Natural killer cell (primary cell): ENCODE results near the gene ENGASE. TPM values are rescaled to one million over a fixed set of nuclear protein-coding genes. Genes with fewer than 3 reads are reported as not detected.

ENCODE experiments used
- ATAC-seq, 3 donors: fragments of 150-1000 bp in 2 of 3; fragments of 200-7000 bp in 1 of 3; cut with Tn5 transposase; 1 replicate in 1 of 3; 2 replicates in 2 of 3; pipeline ENCODE4 v1.10.0; 2021; ENCODE audit warnings: mild to moderate bottlenecking in 2 of 3, moderate library complexity in 2 of 3
- DNase-seq, 2 donors: peaks; one replicate each; pipeline versions ENCODE4 v3.0.0 to v3.0.0-alpha.2; 2013 to 2021; ENCODE audit warnings: mixed read lengths in 1 of 2
- H3K27ac ChIP-seq: one replicate; pipeline ENCODE4 v1.5.1; 2013; ENCODE audit warnings: mild to moderate bottlenecking, low read length
- H3K27me3 ChIP-seq: one replicate; pipeline ENCODE4 v1.6.1; 2013; ENCODE audit warnings: low read length; ENCODE audit not compliant: control insufficient read depth, insufficient read depth
- H3K36me3 ChIP-seq: one replicate; pipeline ENCODE4 v1.6.1; 2013; ENCODE audit warnings: low read length; ENCODE audit not compliant: control insufficient read depth, insufficient read depth
- H3K4me1 ChIP-seq: one replicate; pipeline ENCODE4 v1.6.1; 2013; ENCODE audit warnings: low read length; ENCODE audit not compliant: control insufficient read depth, insufficient read depth
- H3K4me3 ChIP-seq: one replicate; pipeline ENCODE4 v1.5.1; 2013; ENCODE audit warnings: low read length
- H3K9me3 ChIP-seq: one replicate; pipeline ENCODE4 v1.6.1; 2013; ENCODE audit warnings: low read length; ENCODE audit not compliant: control insufficient read depth, insufficient read depth
- H3K27ac Mint-ChIP-seq, 2 donors: one replicate each; pipeline ENCODE4 v1.8.0; 2022; ENCODE audit warnings: mild to moderate bottlenecking in 2 of 2, mixed read lengths in 2 of 2, moderate library complexity in 1 of 2
- H3K27me3 Mint-ChIP-seq, 2 donors: one replicate each; pipeline ENCODE4 v1.8.0; 2022; ENCODE audit warnings: low read depth in 2 of 2, mixed read lengths in 2 of 2
- H3K36me3 Mint-ChIP-seq: one replicate; pipeline ENCODE4 v1.8.0; 2022; ENCODE audit warnings: mixed read lengths
- H3K4me1 Mint-ChIP-seq, 2 donors: one replicate each; pipeline ENCODE4 v1.8.0; 2022; ENCODE audit warnings: mixed read lengths in 2 of 2
- H3K4me3 Mint-ChIP-seq: one replicate; pipeline ENCODE4 v1.8.0; 2022; ENCODE audit warnings: mild to moderate bottlenecking, moderate library complexity, mixed read lengths
- H3K9me3 Mint-ChIP-seq, 2 donors: one replicate each; pipeline ENCODE4 v1.8.0; 2022; ENCODE audit warnings: mixed read lengths in 2 of 2
- WGBS: methylation state at CpG from one replicate; pipeline ENCODE4 v1.1.7; 2013; ENCODE audit warnings: missing lambda C conversion rate; ENCODE audit not compliant: insufficient coverage; 5-methylcytosine and 5-hydroxymethylcytosine counted together
- intact Hi-C: fragments of 100-400 bp; cut with micrococcal nuclease; formaldehyde crosslinking; loops from one replicate; pipeline ENCODE4 v1.14.2; 2022
- total RNA-seq, 4 donors: library from RNA; stranded (reverse); fragments of 120-200 nt in 1 of 4; gene quantifications; one replicate each; pipeline versions ENCODE4 v1.2.3 to v1.2.4, GENCODE V29; 2013 to 2022
- TF ChIP-seq, protein P1 (sequence below): fragments of 200-600 bp; IDR thresholded peaks from one replicate; pipeline ENCODE4 v1.8.0; 2022; ENCODE audit warnings: antibody characterized with exemption

ENGASE gene
- total RNA-seq, 3 donors from 2014 or later (not counting 1 experiment from before 2014, with no cell fraction given), result 56.0 to 86.4 (median 56.9) TPM

DNA sequence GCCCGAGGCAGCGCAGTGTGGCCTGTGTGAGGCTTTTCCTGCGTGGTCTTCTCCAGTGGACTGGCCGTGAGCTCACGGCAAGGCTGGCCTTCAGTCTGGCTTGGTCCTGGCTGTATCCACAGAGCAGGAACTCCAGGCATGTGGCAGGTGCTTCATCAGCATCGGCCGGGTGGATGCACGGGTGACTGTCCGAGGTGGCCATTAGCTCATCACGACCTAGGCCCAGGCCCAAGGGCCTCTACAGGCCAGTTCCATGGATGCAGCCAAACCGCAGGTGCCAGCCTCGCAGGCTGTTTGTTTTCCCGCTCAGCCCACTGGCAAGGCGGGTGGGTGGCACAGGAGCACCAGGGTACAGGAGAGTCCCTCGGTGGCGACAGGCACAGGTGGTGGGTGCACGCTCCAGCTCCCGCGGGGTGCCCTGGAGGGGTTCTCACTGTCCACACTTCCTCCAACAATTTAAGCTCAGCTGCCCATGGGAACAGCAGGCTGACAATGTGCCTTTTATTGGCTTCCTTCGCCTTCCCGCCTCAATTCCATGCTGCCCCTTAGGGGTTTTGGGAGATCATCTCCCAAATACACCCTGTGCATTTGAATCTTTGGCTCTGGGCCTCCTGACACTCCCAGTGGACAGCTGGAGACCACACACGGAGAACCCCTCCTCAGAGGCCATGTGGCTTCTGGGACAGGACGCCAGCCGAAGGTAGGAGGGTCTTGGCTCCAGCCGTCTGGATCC lies 33.0 kb downstream of the ENGASE start:
- Histone ChIP-seq H3K27me3 (no peaks in the 10 kb centered on the region), H3K4me1 (no peaks in the 10 kb centered on the region), H3K36me3 (no peaks in the 10 kb centered on the region), H3K9me3 (no peaks in the 10 kb centered on the region), H3K27ac (no peak overlapping the region), H3K4me3 (no peak overlapping the region)
- no peaks in the 10 kb centered on the region for H3K36me3 Mint-ChIP-seq
- TF ChIP-seq, protein P1, sequence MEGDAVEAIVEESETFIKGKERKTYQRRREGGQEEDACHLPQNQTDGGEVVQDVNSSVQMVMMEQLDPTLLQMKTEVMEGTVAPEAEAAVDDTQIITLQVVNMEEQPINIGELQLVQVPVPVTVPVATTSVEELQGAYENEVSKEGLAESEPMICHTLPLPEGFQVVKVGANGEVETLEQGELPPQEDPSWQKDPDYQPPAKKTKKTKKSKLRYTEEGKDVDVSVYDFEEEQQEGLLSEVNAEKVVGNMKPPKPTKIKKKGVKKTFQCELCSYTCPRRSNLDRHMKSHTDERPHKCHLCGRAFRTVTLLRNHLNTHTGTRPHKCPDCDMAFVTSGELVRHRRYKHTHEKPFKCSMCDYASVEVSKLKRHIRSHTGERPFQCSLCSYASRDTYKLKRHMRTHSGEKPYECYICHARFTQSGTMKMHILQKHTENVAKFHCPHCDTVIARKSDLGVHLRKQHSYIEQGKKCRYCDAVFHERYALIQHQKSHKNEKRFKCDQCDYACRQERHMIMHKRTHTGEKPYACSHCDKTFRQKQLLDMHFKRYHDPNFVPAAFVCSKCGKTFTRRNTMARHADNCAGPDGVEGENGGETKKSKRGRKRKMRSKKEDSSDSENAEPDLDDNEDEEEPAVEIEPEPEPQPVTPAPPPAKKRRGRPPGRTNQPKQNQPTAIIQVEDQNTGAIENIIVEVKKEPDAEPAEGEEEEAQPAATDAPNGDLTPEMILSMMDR, result no peak
- H3K27ac Mint-ChIP-seq, result no peak overlapping the region
- no peaks in the 10 kb centered on the region for H3K9me3 Mint-ChIP-seq
- H3K4me3 Mint-ChIP-seq, result no peak overlapping the region
- peaks cover 0 to 4% of the 10 kb centered on the region in 2 donors for H3K27me3 Mint-ChIP-seq
- DNase-seq, result no peak
- no peak for ATAC-seq
- intact Hi-C loops, result no loop called here
- H3K4me1 Mint-ChIP-seq, result peaks cover 0 to 4% of the 10 kb centered on the region in 2 donors
- 87% methylated on average over 25 of the region's 25 CpGs for WGBS

DNA sequence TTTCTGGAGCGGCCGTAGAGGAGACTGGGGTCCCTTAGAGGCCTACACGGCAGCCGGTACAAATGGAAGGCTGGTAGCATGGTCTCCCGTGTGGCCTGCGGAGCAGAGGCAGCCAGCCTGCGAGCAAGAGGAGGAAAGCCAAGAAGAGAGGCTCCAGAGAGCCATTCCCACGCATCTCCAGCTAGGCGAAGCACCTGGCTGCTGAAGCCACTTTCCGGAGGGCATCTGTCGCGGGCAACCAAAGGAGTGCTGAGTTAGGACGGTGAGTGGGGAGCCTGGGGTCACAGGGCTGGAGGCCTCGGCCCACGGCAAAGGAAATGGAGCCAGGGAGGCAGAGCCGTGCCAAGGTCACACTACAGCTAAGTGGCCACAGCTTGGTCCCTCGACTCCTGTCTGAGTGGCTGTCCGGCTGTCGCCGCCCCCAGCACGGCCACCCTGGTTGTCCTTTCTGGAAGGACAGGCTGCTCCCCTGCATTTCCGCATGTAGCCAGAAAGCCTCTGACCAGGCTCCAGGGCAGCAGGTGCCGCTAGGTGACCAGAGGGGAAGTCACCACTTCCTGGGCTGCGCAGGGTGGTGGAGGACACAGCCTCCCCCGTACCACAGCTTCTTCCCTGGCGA lies 33.7 kb downstream of the ENGASE start:
- TF ChIP-seq, protein P1, result no peak
- intact Hi-C loops, result no loop called here

DNA sequence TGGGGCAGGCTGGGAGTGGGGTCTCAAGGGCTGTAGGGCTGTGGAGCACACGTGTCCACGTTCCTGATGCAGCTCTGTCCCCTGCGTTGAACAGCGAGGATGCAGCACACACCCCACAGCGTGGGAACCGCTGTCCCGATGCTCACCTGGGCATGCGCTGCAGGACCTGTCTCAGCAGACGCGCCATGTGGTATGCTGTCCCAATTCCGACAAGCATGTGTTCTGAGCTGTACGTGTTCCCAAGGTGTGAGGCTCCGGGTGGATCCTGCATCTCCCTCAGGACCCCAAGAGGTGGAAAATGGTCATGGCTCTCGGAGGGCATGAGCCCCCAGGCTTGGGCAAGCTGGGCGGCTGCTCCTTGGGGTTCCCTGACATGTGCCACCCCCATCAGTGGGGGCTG lies 34.2 kb downstream of the ENGASE start:
- no peak overlapping the region for H3K4me3 Mint-ChIP-seq
- DNase-seq (no peak), ATAC-seq (no peak)
- H3K9me3 Mint-ChIP-seq, result no peaks in the 10 kb centered on the region
- intact Hi-C loops, result no loop called here
- H3K27me3 ChIP-seq, result no peaks in the 10 kb centered on the region
- H3K4me1 Mint-ChIP-seq, result peaks cover 0 to 4% of the 10 kb centered on the region in 2 donors
- H3K36me3 Mint-ChIP-seq, result no peaks in the 10 kb centered on the region
- H3K27me3 Mint-ChIP-seq, result peaks cover 0 to 4% of the 10 kb centered on the region in 2 donors
- no peak overlapping the region for H3K4me3 ChIP-seq
- WGBS, result 83% methylated on average over 15 of the region's 15 CpGs
- no peaks in the 10 kb centered on the region for H3K4me1 ChIP-seq
- H3K36me3 ChIP-seq, result no peaks in the 10 kb centered on the region
- TF ChIP-seq, protein P1, result no peak
- no peaks in the 10 kb centered on the region for H3K9me3 ChIP-seq
- no peak overlapping the region for H3K27ac Mint-ChIP-seq
- H3K27ac ChIP-seq, result no peak overlapping the region

More for the DNA sequence above, 33.7 kb downstream of the ENGASE start:
- Histone ChIP-seq H3K9me3 (no peaks in the 10 kb centered on the region), H3K4me3 (no peak overlapping the region), H3K4me1 (no peaks in the 10 kb centered on the region), H3K27me3 (no peaks in the 10 kb centered on the region), H3K36me3 (no peaks in the 10 kb centered on the region), H3K27ac (no peak overlapping the region)
- no peak overlapping the region for H3K27ac Mint-ChIP-seq
- H3K4me1 Mint-ChIP-seq, result peaks cover 0 to 4% of the 10 kb centered on the region in 2 donors
- DNase-seq (no peak), ATAC-seq (no peak)
- no peaks in the 10 kb centered on the region for H3K36me3 Mint-ChIP-seq
- H3K27me3 Mint-ChIP-seq, result peaks cover 0 to 4% of the 10 kb centered on the region in 2 donors
- no peak overlapping the region for H3K4me3 Mint-ChIP-seq
- WGBS, result 77% methylated on average over 26 of the region's 26 CpGs
- H3K9me3 Mint-ChIP-seq, result no peaks in the 10 kb centered on the region
